Prostate gland (tissue), 2 donors: ENCODE measurements around the gene ALDH9A1. TPM values are rescaled to one million over a fixed set of nuclear protein-coding genes. Genes with fewer than 3 reads are reported as not detected.
A peak's percentile ranks its signal among the peaks of the same experiment; 100 is the strongest.

ENCODE experiments used
- DNase-seq: peaks from one replicate; pipeline ENCODE4 v3.0.0-alpha.2; 2019; ENCODE audit warnings: low spot score
- H3K27ac ChIP-seq, 2 donors: fragments of 200-600 bp; sonication (generic); 2 replicates each; pipeline ENCODE4 v1.5.1; 2017 to 2019
- H3K27me3 ChIP-seq: fragments of 200-600 bp; sonication (generic); replicated peaks from 2 replicates; pipeline ENCODE4 v1.5.1; 2019; ENCODE audit not compliant: insufficient read depth
- H3K36me3 ChIP-seq, 2 donors: fragments of 200-600 bp; sonication (generic); 1 replicate in 1 of 2; 2 replicates in 1 of 2; pipeline versions ENCODE4 v1.5.1 to v1.8.1; 2017 to 2019
- H3K4me1 ChIP-seq: fragments of 200-600 bp; sonication (generic); replicated peaks from 2 replicates; pipeline ENCODE4 v1.5.1; 2019
- H3K4me3 ChIP-seq, 2 donors: fragments of 200-600 bp; sonication (generic); 2 replicates each; pipeline ENCODE4 v1.5.1; 2017 to 2019
- H3K9me3 ChIP-seq: fragments of 200-600 bp; sonication (generic); 2 replicates; pipeline ENCODE4 v1.5.1; 2017
- POLR2A ChIP-seq: fragments of 450-650 bp; IDR thresholded peaks from one replicate; pipeline ENCODE4 v1.6.1; 2016; ENCODE audit warnings: antibody characterized with exemption, mild to moderate bottlenecking
- POLR2AphosphoS5 ChIP-seq: sonication (generic); formaldehyde crosslinking; IDR thresholded peaks from one replicate; pipeline ENCODE4 v1.6.1; 2017; ENCODE audit warnings: antibody characterized with exemption
- WGBS: methylation state at CpG from one replicate; pipeline ENCODE4 v1.1.5; 2018; 5-methylcytosine and 5-hydroxymethylcytosine counted together
- intact Hi-C: fragments of 100-400 bp; cut with DNase I; formaldehyde crosslinking; loops from one replicate; pipeline ENCODE4 v1.14.2; 2022
- total RNA-seq, 2 donors: library from RNA; depleted of rRNA; stranded (reverse); fragments of >200 nt; gene quantifications; one replicate each; pipeline ENCODE4 v1.1.0, GENCODE V29; 2016
- TF ChIP-seq, protein P1 (sequence below), 4 experiments: fragments of 200-600 bp in 2 of 4; fragments of 450-650 bp in 2 of 4; sonication (generic) in 2 of 4; IDR thresholded peaks; 1 replicate in 3 of 4; 2 replicates in 1 of 4; pipeline ENCODE4 v1.5.1; 2016 to 2019; ENCODE audit warnings: antibody characterized with exemption in 4 of 4, mild to moderate bottlenecking in 2 of 4, moderate library complexity in 2 of 4

ALDH9A1 gene
- total RNA-seq, 2 donors from 2014 or later: 172 to 206 TPM

DNA sequence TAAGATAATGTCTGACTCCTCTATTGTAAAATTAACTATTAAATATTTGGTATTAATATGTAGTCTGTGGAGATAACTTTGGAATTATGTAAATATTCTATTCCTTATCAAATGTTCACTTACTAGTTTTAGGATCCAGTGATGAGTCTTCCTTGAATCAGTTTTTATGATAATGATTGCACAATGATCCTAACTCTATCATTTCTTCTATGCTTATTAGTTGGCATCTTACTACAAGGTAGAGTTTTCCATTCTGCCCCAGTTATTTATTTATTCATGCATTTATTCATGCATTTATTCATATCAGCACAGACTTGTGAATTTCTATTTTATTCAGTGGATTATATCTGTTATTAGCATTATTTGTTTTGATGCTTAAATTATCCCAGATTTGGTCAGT is 74.7 kb downstream of the ALDH9A1 start:
- H3K4me3 ChIP-seq: no peak overlapping the region
- DNase-seq: no peak
- H3K27me3 ChIP-seq: no peaks in the 10 kb centered on the region
- H3K9me3 ChIP-seq: no peaks in the 10 kb centered on the region
- intact Hi-C loops: no loop called here
- TF ChIP-seq, protein P1, sequence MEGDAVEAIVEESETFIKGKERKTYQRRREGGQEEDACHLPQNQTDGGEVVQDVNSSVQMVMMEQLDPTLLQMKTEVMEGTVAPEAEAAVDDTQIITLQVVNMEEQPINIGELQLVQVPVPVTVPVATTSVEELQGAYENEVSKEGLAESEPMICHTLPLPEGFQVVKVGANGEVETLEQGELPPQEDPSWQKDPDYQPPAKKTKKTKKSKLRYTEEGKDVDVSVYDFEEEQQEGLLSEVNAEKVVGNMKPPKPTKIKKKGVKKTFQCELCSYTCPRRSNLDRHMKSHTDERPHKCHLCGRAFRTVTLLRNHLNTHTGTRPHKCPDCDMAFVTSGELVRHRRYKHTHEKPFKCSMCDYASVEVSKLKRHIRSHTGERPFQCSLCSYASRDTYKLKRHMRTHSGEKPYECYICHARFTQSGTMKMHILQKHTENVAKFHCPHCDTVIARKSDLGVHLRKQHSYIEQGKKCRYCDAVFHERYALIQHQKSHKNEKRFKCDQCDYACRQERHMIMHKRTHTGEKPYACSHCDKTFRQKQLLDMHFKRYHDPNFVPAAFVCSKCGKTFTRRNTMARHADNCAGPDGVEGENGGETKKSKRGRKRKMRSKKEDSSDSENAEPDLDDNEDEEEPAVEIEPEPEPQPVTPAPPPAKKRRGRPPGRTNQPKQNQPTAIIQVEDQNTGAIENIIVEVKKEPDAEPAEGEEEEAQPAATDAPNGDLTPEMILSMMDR (IDR thresholded peaks at IDR 0.05): no peak
- TF ChIP-seq POLR2A (no peak), POLR2AphosphoS5 (no peak)
- no peak overlapping the region for H3K27ac ChIP-seq
- H3K4me1 ChIP-seq: no peaks in the 10 kb centered on the region
- no peaks in the 10 kb centered on the region for H3K36me3 ChIP-seq

DNA sequence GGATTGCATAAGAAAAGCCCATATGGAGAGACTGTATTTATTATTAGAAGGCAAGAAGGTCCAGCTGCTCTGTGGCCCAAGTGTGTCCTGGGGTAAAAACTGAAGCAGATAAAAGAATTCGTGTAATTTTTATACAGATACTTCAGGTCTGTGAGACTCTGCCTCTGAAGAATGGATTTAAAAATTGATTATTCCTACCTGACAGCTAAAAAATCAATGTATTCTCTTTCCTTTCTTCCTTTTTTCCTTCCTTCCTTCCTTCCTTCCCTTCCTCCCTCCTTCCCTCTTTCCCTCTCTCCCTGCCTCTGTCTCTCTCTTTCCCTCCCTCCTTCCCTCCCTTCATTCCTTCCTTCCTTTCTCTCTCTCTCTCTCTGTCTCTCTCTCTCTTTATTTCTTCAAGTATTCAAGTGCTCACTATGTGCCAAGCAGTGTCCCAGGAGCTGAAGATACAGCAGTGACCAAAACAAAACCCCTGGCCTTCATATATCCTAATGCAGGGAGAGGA is 78.7 kb downstream of the ALDH9A1 start:
- intact Hi-C loops: no loop called here
- no peak overlapping the region for H3K27ac ChIP-seq
- no peaks in the 10 kb centered on the region for H3K9me3 ChIP-seq
- H3K4me1 ChIP-seq: no peaks in the 10 kb centered on the region
- no peak overlapping the region for H3K4me3 ChIP-seq
- H3K27me3 ChIP-seq: no peaks in the 10 kb centered on the region
- no peak for TF ChIP-seq POLR2AphosphoS5
- TF ChIP-seq, protein P1 (IDR thresholded peaks at IDR 0.05): no peak
- TF ChIP-seq POLR2A: no peak
- 73% methylated on average over 1 of the region's 1 CpG for WGBS
- DNase-seq: no peak
- no peaks in the 10 kb centered on the region for H3K36me3 ChIP-seq

DNA sequence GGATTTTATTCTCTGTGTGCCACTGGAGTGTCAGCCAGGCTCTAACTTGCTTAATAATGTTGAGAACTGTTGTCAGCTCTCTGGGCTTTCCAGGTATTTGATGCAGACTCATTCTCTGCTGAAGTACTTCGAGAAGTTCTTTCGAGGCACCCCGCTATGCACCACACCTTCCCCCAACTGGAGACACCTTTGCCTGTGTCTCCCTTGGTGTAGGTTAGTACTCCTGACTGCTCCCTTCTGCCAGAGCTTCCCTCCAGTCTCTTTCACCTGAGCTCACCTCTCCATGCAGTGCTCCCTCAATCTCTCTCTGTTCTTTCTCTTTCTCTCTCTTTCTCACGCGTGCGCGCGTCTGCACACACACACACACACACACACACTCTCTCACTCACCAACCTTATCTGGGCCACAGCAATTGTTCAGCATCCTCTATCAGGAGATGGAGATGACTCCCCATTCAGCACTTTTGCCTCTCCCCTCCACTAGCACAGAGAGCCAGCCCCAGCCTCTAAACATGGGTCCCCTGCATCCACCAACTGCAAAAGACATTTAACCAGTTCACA is 81.3 kb downstream of the ALDH9A1 start:
- intact Hi-C loops: no loop called here
- WGBS: 93% methylated on average over 8 of the region's 8 CpGs
- DNase-seq: no peak
- Histone ChIP-seq H3K27ac (no peak overlapping the region), H3K27me3 (no peaks in the 10 kb centered on the region), H3K9me3 (no peaks in the 10 kb centered on the region), H3K4me1 (no peaks in the 10 kb centered on the region), H3K4me3 (no peak overlapping the region), H3K36me3 (no peaks in the 10 kb centered on the region)
- TF ChIP-seq POLR2A (no peak), POLR2AphosphoS5 (no peak)
- TF ChIP-seq, protein P1 (IDR thresholded peaks at IDR 0.05): no peak

DNA sequence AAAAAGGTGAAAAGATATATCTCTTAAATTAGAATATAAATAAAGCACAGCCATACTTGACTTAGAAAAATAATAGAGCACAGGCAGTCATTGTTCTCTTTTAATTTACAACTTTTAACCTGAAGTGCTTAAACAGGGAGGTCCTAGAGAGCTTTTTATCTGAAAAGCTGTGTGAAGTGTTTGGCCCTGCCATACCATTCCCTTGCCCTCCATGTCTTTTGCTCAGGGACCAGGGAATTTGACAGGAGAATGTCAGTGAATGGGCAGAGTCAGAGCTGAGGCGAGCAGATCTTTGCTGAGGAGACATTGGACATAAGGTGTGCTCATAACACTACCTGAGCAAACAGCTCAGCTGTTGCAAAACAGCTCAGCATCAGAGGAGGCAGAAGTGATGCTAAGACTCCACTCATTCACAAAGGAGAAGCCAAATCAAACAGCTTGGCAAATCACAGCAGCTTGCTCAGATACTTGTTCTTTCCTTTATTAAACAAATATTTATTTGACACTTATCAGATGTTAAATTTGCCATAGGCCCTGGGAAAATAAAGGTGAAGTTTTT is 82.2 kb downstream of the ALDH9A1 start:
- no peaks in the 10 kb centered on the region for H3K36me3 ChIP-seq
- no peaks in the 10 kb centered on the region for H3K4me1 ChIP-seq
- no peaks in the 10 kb centered on the region for H3K27me3 ChIP-seq
- DNase-seq: peak; percentile 17
- H3K4me3 ChIP-seq: no peak overlapping the region
- WGBS: 50% methylated on average over 1 of the region's 1 CpG
- H3K27ac ChIP-seq: no peak overlapping the region
- intact Hi-C loops: no loop called here
- no peaks in the 10 kb centered on the region for H3K9me3 ChIP-seq
- TF ChIP-seq POLR2A (no peak), POLR2AphosphoS5 (peak; percentile 52)

Other genes with a start within 250 kb of the ALDH9A1 start
- not detected for gene LRRC52, start 154.6 kb downstream of the ALDH9A1 start, total RNA-seq
- 100 to 1,000 TPM; 209 to 270 TPM for gene MGST3, start 67.3 kb downstream of the ALDH9A1 start, total RNA-seq
- 100 to 1,000 TPM in 1 of 2 donors, 10 to 100 TPM in 1; 90.8 to 120 TPM for gene TMCO1, start 70.3 kb upstream of the ALDH9A1 start, total RNA-seq
- gene UCK2, start 129.1 kb upstream of the ALDH9A1 start, total RNA-seq: 10 to 100 TPM; 23.8 to 25.9 TPM